NCI-H1930 (cell line): ENCODE results near the gene TAF7L.

ENCODE experiments used
- DNase-seq, 2 experiments: peaks; one replicate each; lab custom pipeline; 2025; lab: John Stamatoyannopoulos, UW

The TAF7L gene

GRCh38 chrX:101220662-101221260 lies 70.4 kb downstream of the TAF7L start:
- no peak for DNase-seq

- DNase-seq, result no peak
Measured at GRCh38 chrX:101219864-101220346, 71.2 kb downstream of the TAF7L start.

GRCh38 chrX:101219116-101219863 lies 71.8 kb downstream of the TAF7L start, which contains the start of gene DRP2:
Gene DRP2, plus strand, starts transcription at chrX:101219786. Its CDS starts 11,862 bp downstream, at chrX:101231648.
- DNase-seq, result no peak
